ENCODE measurements around the gene ETNK2. TPM values are rescaled to one million over a fixed set of nuclear protein-coding genes. Genes with fewer than 3 reads are reported as not detected.

ETNK2 gene
- total RNA-seq, 2 donors from 2014 or later: 5.6 to 17.5 TPM

DNA sequence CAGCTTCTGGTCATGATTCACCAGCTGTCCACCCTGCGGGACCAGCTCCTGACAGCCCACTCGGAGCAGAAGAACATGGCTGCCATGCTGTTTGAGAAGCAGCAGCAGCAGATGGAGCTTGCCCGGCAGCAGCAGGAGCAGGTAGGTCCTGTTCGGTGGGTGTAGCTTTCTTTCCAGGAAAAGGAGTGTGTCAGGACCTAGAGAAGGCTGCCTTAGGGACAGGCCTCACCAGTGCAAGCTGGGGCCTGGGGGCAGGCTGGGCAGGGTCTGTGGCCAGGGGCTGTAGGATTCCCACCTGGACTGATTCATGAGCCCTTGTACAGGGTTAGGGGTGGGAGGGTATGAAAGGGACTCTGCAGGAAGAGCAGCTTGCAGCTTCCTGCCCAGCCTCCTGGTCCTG, 35.3 kb downstream of the ETNK2 start:
- DNase-seq (ENCODE audit: low spot score): no peak
- no peaks in the 10 kb centered on the region for H3K9me3 ChIP-seq
- H3K36me3 ChIP-seq: peaks cover 16% of the 10 kb centered on the region
- no peak overlapping the region for H3K4me3 ChIP-seq
- H3K4me1 ChIP-seq: no peaks in the 10 kb centered on the region
- TF ChIP-seq CTCF (IDR thresholded peaks at IDR 0.05): no peak
- H3K27ac ChIP-seq: no peak overlapping the region
- H3K27me3 ChIP-seq: no peaks in the 10 kb centered on the region

GRCh38 chr1:204115116-204115515, 36.7 kb downstream of the ETNK2 start:
- Histone ChIP-seq H3K27me3 (no peaks in the 10 kb centered on the region), H3K9me3 (no peaks in the 10 kb centered on the region), H3K36me3 (peaks cover 8% of the 10 kb centered on the region), H3K27ac (no peak overlapping the region), H3K4me1 (no peaks in the 10 kb centered on the region), H3K4me3 (no peak overlapping the region)
- no peak for DNase-seq (ENCODE audit: low spot score)
- no peak for TF ChIP-seq CTCF (IDR thresholded peaks at IDR 0.05)

GRCh38 chr1:204114606-204115005, 37.2 kb downstream of the ETNK2 start:
- peaks cover 6% of the 10 kb centered on the region for H3K36me3 ChIP-seq
- no peak for DNase-seq (ENCODE audit: low spot score)
- H3K4me3 ChIP-seq: no peak overlapping the region

DNA sequence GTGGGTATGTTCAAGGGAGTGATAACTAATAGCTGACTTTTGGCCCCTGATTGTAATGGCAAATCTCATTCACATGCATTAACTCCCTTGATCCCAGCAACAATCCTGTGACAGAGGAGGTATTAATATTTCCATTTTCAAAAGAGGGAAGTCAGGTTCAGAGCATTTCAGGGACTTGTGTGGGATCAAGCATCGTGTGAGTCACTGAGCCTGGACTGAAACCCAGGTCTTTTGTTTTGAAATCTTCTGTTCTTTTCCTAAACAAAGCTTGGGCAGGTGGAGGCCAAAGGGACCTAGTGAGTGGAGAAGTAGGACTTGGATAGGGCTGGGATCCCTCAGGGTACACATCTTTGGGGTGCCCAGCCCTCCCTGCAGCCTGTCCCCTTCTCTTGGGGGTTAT, 37.9 kb downstream of the ETNK2 start:
- DNase-seq (ENCODE audit: low spot score): no peak
- no peak for TF ChIP-seq CTCF (IDR thresholded peaks at IDR 0.05)
- H3K27me3 ChIP-seq: no peaks in the 10 kb centered on the region
- no peak overlapping the region for H3K4me3 ChIP-seq
- H3K36me3 ChIP-seq: peaks cover 6% of the 10 kb centered on the region
- no peak overlapping the region for H3K27ac ChIP-seq
- no peaks in the 10 kb centered on the region for H3K4me1 ChIP-seq
- H3K9me3 ChIP-seq: no peaks in the 10 kb centered on the region

More at GRCh38 chr1:204114606-204115005, 37.2 kb downstream of the ETNK2 start:
- Histone ChIP-seq H3K27ac (no peak overlapping the region), H3K9me3 (no peaks in the 10 kb centered on the region), H3K27me3 (no peaks in the 10 kb centered on the region), H3K4me1 (no peaks in the 10 kb centered on the region)
- TF ChIP-seq CTCF (IDR thresholded peaks at IDR 0.05): no peak

DNA sequence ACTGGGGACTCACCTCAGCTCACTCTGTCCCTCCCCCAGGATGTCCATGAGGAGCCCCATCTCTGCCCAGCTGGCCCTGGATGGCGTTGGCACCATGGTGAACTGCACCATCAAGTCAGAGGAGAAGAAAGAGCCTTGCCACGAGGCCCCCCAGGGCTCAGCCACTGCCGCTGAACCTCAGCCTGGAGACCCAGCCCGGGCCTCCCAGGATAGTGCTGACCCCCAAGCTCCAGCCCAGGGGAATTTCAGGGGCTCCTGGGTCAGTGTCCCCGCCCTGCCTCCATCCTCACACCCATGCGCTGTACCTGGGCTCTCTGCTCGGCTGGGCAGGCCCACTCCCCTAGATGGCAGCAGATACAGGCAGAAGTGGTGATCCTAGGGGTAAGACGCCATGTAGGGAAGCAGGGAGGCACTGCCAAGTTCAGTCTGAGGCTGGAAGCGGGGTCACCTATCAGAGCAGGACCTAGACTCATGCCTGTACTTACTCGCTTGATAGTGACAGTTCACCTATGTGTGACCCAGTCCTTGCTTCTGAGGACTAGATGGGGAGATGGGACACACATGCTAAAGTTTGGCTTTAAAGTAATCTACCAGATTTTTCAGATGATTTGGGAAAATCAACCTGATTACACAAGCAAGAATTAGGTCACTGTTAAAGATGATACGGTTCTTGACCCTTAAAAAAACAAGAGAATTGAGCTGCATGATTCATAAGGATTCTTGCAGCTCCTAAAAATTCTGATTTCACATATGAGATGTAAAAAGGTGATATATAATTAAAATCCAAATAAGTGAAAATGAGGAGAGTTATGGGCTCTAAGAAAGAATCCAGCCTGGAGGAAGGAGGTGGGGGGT, 38.7 kb downstream of the ETNK2 start:
- Histone ChIP-seq H3K27ac (no peak overlapping the region), H3K4me3 (no peak overlapping the region), H3K36me3 (no peaks in the 10 kb centered on the region), H3K9me3 (no peaks in the 10 kb centered on the region), H3K27me3 (no peaks in the 10 kb centered on the region), H3K4me1 (peaks cover 0 to 6% of the 10 kb centered on the region in 2 donors)
- DNase-seq (ENCODE audit: low spot score): no peak
- no peak for TF ChIP-seq CTCF (IDR thresholded peaks at IDR 0.05)
